Caco-2 (cell line): ENCODE measurements around the gene MDP1. TPM values are rescaled to one million over a fixed set of nuclear protein-coding genes. Genes with fewer than 3 reads are reported as not detected.

ENCODE experiments used
- BruUV-seq: library from RNA; stranded (reverse); fragments of 400-500 nt; replicated peaks from 2 replicates; lab custom pipeline; 2021; lab: Mats Ljungman, UMichigan
- CTCF ChIA-PET: fragments of 300-600 bp; sonication (Branson Sonifier 250); formaldehyde crosslinking; loops from one replicate; lab custom pipeline; 2022; ENCODE audit warnings: antibody characterized with exemption; lab: Charles Lee
- POLR2A ChIA-PET: fragments of 300-600 bp; sonication (Branson Sonifier 250); formaldehyde crosslinking; loops from one replicate; lab custom pipeline; 2022; ENCODE audit warnings: antibody characterized with exemption; lab: Charles Lee
- DNase-seq, 2 experiments: peaks; one replicate each; pipeline versions ENCODE4 v3.0.0 to v3.0.0-alpha.2; 2020 to 2022
- H3K27me3 ChIP-seq: replicated peaks from 2 replicates; pipeline ENCODE4 v1.6.0; 2011; ENCODE audit warnings: low read length; ENCODE audit not compliant: control insufficient read depth, insufficient read depth
- H3K36me3 ChIP-seq: 2 replicates; pipeline ENCODE4 v1.5.1; 2011; ENCODE audit warnings: low read length; ENCODE audit not compliant: control insufficient read depth, insufficient read depth
- H3K4me1 ChIP-seq: fragments of 250-450 bp; sonication (Bioruptor Pico); 2 replicates; pipeline ENCODE4 v1.5.1; 2020; ENCODE audit warnings: mild to moderate bottlenecking
- H3K4me3 ChIP-seq: 2 replicates; pipeline ENCODE4 v1.5.1; 2011; ENCODE audit warnings: low read depth, mild to moderate bottlenecking, control low read depth, low read length
- H3K9me3 ChIP-seq: fragments of 250-450 bp; sonication (Bioruptor Pico); 2 replicates; pipeline ENCODE4 v1.5.1; 2020; ENCODE audit warnings: mild to moderate bottlenecking, moderate library complexity
- H3K27ac Mint-ChIP-seq: one replicate; pipeline ENCODE4 v1.8.0; 2022; ENCODE audit warnings: mixed read lengths; ENCODE audit not compliant: unreplicated experiment
- H3K27me3 Mint-ChIP-seq: one replicate; pipeline ENCODE4 v1.8.0; 2022; ENCODE audit warnings: mixed read lengths; ENCODE audit not compliant: insufficient read depth, unreplicated experiment
- H3K36me3 Mint-ChIP-seq: one replicate; pipeline ENCODE4 v1.8.0; 2022; ENCODE audit warnings: mild to moderate bottlenecking, mixed read lengths; ENCODE audit not compliant: insufficient read depth, unreplicated experiment
- H3K4me1 Mint-ChIP-seq: one replicate; pipeline ENCODE4 v1.8.0; 2022; ENCODE audit warnings: low read depth, mixed read lengths; ENCODE audit not compliant: unreplicated experiment
- H3K4me3 Mint-ChIP-seq: one replicate; pipeline ENCODE4 v1.8.0; 2022; ENCODE audit warnings: mild to moderate bottlenecking, moderate library complexity, mixed read lengths; ENCODE audit not compliant: unreplicated experiment
- H3K9me3 Mint-ChIP-seq: one replicate; pipeline ENCODE4 v1.8.0; 2022; ENCODE audit warnings: mixed read lengths; ENCODE audit not compliant: unreplicated experiment
- intact Hi-C: fragments of 100-400 bp; cut with micrococcal nuclease; formaldehyde crosslinking; loops from one replicate; pipeline ENCODE4 v1.10.0; 2022; ENCODE audit not compliant: unreplicated experiment
- total RNA-seq: library from RNA; stranded (reverse); gene quantifications from 2 replicates; pipeline ENCODE4 v1.2.3, GENCODE V29; 2022
- TF ChIP-seq, protein P1 (sequence below), 2 experiments: fragments of 200-600 bp in 1 of 2; IDR thresholded peaks; 1 replicate in 1 of 2; 2 replicates in 1 of 2; pipeline versions ENCODE4 v1.5.1 to v1.8.0; 2011 to 2022; ENCODE audit warnings: antibody characterized with exemption in 1 of 2, control low read depth in 1 of 2, inconsistent platforms in 1 of 2, low read depth in 1 of 2, low read length in 1 of 2, mild to moderate bottlenecking in 1 of 2, moderate library complexity in 1 of 2; ENCODE audit not compliant: insufficient read depth in 1 of 2, severe bottlenecking in 1 of 2, unreplicated experiment in 1 of 2

MDP1 gene
- total RNA-seq, 1 experiment from 2014 or later = 20.5 TPM

DNA sequence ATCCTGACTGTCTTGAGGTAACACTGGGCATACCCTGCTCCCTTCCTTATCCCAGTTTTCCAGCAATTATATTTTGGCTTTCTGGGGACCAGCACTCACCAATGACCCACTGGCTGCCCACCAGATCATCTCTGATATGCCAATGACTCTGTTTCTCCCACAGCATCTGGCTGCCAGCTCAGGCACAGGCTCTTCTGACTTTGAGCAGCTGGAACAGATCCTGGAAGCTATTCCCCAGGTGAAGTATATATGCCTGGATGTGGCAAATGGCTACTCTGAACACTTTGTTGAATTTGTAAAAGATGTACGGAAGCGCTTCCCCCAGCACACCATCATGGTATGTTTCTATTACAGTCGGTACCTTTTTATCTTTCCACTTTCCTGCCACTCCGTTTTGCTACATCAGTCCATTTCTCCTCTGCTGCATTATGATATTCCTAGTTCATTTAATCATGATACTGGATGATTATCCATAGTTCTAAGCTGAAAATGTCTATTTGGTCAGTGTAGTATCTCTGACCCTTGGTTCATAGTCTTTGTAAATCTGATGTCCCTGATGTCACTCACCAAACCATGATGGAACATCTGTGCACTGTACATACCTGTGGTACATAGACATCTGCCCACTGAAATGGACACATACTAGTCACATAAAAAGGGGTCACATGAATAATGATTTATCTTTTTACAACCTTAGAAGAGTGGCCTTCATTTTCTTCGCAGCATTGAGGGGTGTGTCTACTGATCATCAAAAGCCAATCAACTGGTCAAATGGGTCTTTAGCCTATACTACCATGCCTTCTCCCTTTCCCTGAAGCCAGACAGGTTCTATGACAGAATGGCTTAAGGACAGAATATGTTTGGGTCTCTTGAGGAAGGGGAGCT, 20.2 kb upstream of the MDP1 start:
- Mint-ChIP-seq H3K9me3 (no peaks in the 10 kb centered on the region), H3K36me3 (peaks cover 46% of the 10 kb centered on the region), H3K27me3 (no peaks in the 10 kb centered on the region), H3K27ac (no peak overlapping the region), H3K4me3 (no peak overlapping the region), H3K4me1 (peaks cover 9% of the 10 kb centered on the region)
- Histone ChIP-seq H3K36me3 (peaks cover 5% of the 10 kb centered on the region), H3K9me3 (no peaks in the 10 kb centered on the region), H3K27me3 (no peaks in the 10 kb centered on the region), H3K4me1 (no peaks in the 10 kb centered on the region), H3K4me3 (no peak overlapping the region)
- intact Hi-C loops = no loop called here
- TF ChIP-seq, protein P1, sequence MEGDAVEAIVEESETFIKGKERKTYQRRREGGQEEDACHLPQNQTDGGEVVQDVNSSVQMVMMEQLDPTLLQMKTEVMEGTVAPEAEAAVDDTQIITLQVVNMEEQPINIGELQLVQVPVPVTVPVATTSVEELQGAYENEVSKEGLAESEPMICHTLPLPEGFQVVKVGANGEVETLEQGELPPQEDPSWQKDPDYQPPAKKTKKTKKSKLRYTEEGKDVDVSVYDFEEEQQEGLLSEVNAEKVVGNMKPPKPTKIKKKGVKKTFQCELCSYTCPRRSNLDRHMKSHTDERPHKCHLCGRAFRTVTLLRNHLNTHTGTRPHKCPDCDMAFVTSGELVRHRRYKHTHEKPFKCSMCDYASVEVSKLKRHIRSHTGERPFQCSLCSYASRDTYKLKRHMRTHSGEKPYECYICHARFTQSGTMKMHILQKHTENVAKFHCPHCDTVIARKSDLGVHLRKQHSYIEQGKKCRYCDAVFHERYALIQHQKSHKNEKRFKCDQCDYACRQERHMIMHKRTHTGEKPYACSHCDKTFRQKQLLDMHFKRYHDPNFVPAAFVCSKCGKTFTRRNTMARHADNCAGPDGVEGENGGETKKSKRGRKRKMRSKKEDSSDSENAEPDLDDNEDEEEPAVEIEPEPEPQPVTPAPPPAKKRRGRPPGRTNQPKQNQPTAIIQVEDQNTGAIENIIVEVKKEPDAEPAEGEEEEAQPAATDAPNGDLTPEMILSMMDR (IDR thresholded peaks at IDR 0.05; ENCODE audit: insufficient read depth in 1 of 2, low read depth in 1 of 2, low read length in 1 of 2, severe bottlenecking in 1 of 2, unreplicated experiment in 1 of 2) = no peak
- DNase-seq = no peak
- no TSS peak for BruUV-seq
- ChIA-PET CTCF (no interaction called here), POLR2A (no interaction called here)

DNA sequence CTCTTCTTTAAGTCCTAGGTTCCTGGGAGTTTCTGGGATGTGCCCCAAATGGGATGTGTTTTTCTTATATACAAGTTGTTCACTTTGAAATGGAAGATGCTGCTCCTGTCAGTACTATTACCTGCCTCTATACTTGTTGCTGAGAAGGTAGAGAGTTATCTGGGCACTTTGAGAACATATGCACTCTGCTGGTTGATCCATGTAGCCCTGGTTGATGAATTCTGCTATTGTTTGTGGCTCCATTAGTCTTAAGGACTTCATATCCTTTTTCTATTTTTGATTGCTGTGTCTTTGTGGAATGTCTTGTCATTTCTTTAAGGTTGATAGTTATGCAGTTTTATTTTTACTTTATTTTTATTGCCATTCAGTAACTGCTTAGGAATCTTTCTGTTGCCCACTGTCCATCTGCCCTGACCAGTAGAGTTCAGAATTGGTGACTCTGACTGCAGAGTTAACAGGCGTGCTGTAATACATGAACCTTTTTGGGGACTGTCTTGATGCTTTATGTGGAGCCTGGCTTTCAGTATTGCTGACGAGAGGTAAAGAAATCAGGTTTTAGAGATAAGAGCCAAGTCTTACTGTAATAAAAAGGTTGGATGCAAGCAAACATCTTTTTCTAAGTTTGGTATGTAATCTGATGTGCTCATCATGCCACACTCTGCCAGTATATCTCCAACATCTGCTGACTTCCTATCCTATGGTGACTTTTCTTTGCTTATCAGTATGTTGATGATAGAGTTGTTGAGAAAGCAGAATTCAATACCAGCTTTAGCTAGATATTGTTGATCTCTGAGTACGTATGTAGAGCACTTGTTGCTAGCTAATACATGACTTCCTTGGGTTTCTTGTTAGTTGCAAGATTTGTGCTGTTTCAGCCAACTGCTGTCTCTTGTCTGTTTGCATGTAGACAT, 18.5 kb upstream of the MDP1 start:
- peaks cover 3% of the 10 kb centered on the region; the same call in 1 of the 2 replicates for H3K36me3 ChIP-seq
- DNase-seq = no peak
- H3K4me1 Mint-ChIP-seq = peaks cover 9% of the 10 kb centered on the region
- no peak overlapping the region for H3K4me3 ChIP-seq
- H3K9me3 Mint-ChIP-seq = no peaks in the 10 kb centered on the region
- no peaks in the 10 kb centered on the region for H3K27me3 Mint-ChIP-seq
- H3K36me3 Mint-ChIP-seq = peaks cover 33% of the 10 kb centered on the region
- BruUV-seq = no TSS peak
- no peak overlapping the region for H3K27ac Mint-ChIP-seq
- TF ChIP-seq, protein P1 (IDR thresholded peaks at IDR 0.05; ENCODE audit: insufficient read depth in 1 of 2, low read depth in 1 of 2, low read length in 1 of 2, severe bottlenecking in 1 of 2, unreplicated experiment in 1 of 2) = no peak
- H3K9me3 ChIP-seq = no peaks in the 10 kb centered on the region
- peak overlapping the region; percentile 81 for H3K4me3 Mint-ChIP-seq
- intact Hi-C loops = no loop called here
- ChIA-PET CTCF (interaction anchor here (1.0 to 1.8 kb wide), 3 partner anchors 8 to 63 kb away, joined by 3 to 7 read pairs (median 3); partner anchors contain the start of genes RABGGTA and TINF2), POLR2A (no interaction called here)
- H3K27me3 ChIP-seq = no peaks in the 10 kb centered on the region
- no peaks in the 10 kb centered on the region for H3K4me1 ChIP-seq

GRCh38 chr14:24233538-24233866, 17.6 kb upstream of the MDP1 start:
- ChIA-PET POLR2A (interaction anchor here (1.8 kb wide), 1 partner anchor 9 kb away, joined by 20 read pairs; the partner anchor contains the start of gene TINF2), CTCF (interaction anchor here (1.8 kb wide), 1 partner anchor 9 kb away, joined by 7 read pairs; the partner anchor contains the start of gene TINF2)
- Mint-ChIP-seq H3K4me1 (peaks cover 9% of the 10 kb centered on the region), H3K9me3 (no peaks in the 10 kb centered on the region), H3K27me3 (no peaks in the 10 kb centered on the region), H3K36me3 (peaks cover 32% of the 10 kb centered on the region), H3K27ac (peak overlapping the region; percentile 85), H3K4me3 (peak overlapping the region; percentile 81)
- Histone ChIP-seq H3K4me1 (no peaks in the 10 kb centered on the region), H3K4me3 (peak overlapping the region; percentile 76), H3K36me3 (peaks cover 3% of the 10 kb centered on the region; the same call in 1 of the 2 replicates), H3K9me3 (no peaks in the 10 kb centered on the region), H3K27me3 (no peaks in the 10 kb centered on the region)
- BruUV-seq = no TSS peak
- TF ChIP-seq, protein P1 (IDR thresholded peaks at IDR 0.05; ENCODE audit: insufficient read depth in 1 of 2, low read depth in 1 of 2, low read length in 1 of 2, severe bottlenecking in 1 of 2, unreplicated experiment in 1 of 2) = no peak
- intact Hi-C loops = no loop called here
- peak in 1 of 2 experiments; percentile 22 for DNase-seq
